Lung (tissue), 12 donors: ENCODE measurements around the gene TBC1D8. TPM values are rescaled to one million over a fixed set of nuclear protein-coding genes. Genes with fewer than 3 reads are reported as not detected.

Experiments
- ATAC-seq: fragments of 200-7000 bp; cut with Tn5 transposase; one replicate; pipeline ENCODE4 v1.9.1; 2020; ENCODE audit warnings: moderate number of reproducible peaks; ENCODE audit not compliant: insufficient read depth, low FRiP score
- DNase-seq, 3 donors: peaks; one replicate each; pipeline ENCODE4 v3.0.0-alpha.2; 2013 to 2017
- H3K27ac ChIP-seq, 2 donors: one replicate each; pipeline ENCODE4 v1.5.1; 2013; ENCODE audit warnings: mild to moderate bottlenecking in 2 of 2, moderate library complexity in 2 of 2, control low read depth in 1 of 2, inconsistent platforms in 1 of 2, low read depth in 1 of 2, low read length in 1 of 2
- H3K27me3 ChIP-seq, 3 donors: one replicate each; pipeline ENCODE4 v1.5.1; 2013; ENCODE audit warnings: low read length in 2 of 3; ENCODE audit not compliant: control insufficient read depth in 3 of 3, insufficient read depth in 3 of 3
- H3K36me3 ChIP-seq, 4 donors: one replicate each; pipeline ENCODE4 v1.5.1; 2013; ENCODE audit warnings: low read length in 4 of 4, mild to moderate bottlenecking in 1 of 4, moderate library complexity in 1 of 4; ENCODE audit not compliant: control insufficient read depth in 4 of 4, insufficient read depth in 4 of 4
- H3K4me1 ChIP-seq, 5 donors: one replicate each; pipeline ENCODE4 v1.5.1; 2013; ENCODE audit warnings: low read length in 5 of 5, mild to moderate bottlenecking in 2 of 5, moderate library complexity in 1 of 5; ENCODE audit not compliant: control insufficient read depth in 5 of 5, insufficient read depth in 5 of 5
- H3K4me3 ChIP-seq: one replicate; pipeline ENCODE4 v1.5.1; 2013; ENCODE audit warnings: mild to moderate bottlenecking, control low read depth, moderate library complexity
- H3K9ac ChIP-seq, 2 donors: one replicate each; pipeline ENCODE4 v1.5.1; 2013; ENCODE audit warnings: low read length in 2 of 2, control low read depth in 1 of 2; ENCODE audit not compliant: insufficient read depth in 1 of 2
- H3K9me3 ChIP-seq, 4 donors: one replicate each; pipeline ENCODE4 v1.5.1; 2013; ENCODE audit warnings: low read length in 3 of 4, mild to moderate bottlenecking in 1 of 4, moderate library complexity in 1 of 4; ENCODE audit not compliant: control insufficient read depth in 4 of 4, insufficient read depth in 3 of 4
- CTCF ChIP-seq: IDR thresholded peaks from 2 replicates; pipeline ENCODE4 v1.5.1; 2012; ENCODE audit warnings: mild to moderate bottlenecking; ENCODE audit errors: control extremely low read depth, extremely low read depth
- WGBS, 2 donors: extraction: QIAGEN DNeasy Blood & Tissue Kit; methylation state at CpG; one replicate each; pipeline ENCODE4 v1.1.7; 2013; 5-methylcytosine and 5-hydroxymethylcytosine counted together
- polyA plus RNA-seq, 2 donors: library from polyadenylated mRNA; stranded (reverse); fragments of 200-250 nt; gene quantifications; one replicate each; pipeline ENCODE4 v1.2.1, GENCODE V29; 2013
- total RNA-seq, 2 donors: library from RNA; depleted of rRNA in 1 of 2; stranded (reverse); fragments of >200 nt in 1 of 2; gene quantifications; one replicate each; pipeline ENCODE4 v1.2.1, GENCODE V29; 2014 to 2021
- donor health status: control.
- donor health status: control.
- donor health status: Bipolar disorder and iron deficiency.
- donor health status: healthy.
- donor health status: DM: yes; HTN: yes; CAD: no.

TBC1D8 gene
- total and polyA plus RNA-seq, 4 donors, result 15.8 to 40.7 (median 29.7) TPM

DNA sequence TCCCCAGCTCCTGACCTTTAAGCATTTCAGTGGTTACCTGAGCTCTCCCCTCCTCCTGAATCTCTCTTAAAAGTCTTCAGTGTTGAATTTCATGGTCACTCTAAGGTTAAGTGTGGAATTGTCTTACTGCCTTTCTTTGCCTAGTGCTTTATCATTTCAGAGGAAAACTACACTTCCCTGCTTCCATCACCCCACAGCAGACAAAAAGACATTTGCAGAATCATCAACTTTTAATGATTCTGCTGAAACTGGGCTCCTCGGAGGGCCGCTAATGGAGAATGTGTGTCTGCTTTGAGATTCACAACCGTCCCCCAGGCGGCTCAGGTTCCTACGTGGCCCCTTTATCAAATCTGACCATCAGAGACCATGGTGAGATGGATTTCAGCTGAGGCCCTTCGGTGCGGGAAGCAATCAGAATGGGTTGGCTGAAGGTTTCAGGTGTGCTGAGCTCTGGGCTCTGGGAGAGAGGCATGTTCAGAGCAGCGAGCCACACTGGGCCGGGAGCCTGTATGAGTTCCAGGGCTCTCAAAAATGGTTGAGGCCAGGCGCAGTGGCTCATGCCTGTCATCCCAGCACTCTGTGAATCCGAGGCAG is 41.9 kb upstream of the TBC1D8 start:
- TF ChIP-seq CTCF, result no peak
- Histone ChIP-seq H3K4me3 (no peak overlapping the region), H3K36me3 (no peaks in the 10 kb centered on the region), H3K4me1 (peaks cover 0 to 3% (median 0%) of the 10 kb centered on the region in 5 donors), H3K9ac (no peak overlapping the region), H3K27ac (no peak overlapping the region), H3K9me3 (peaks cover 0 to 4% (median 0%) of the 10 kb centered on the region in 4 donors), H3K27me3 (no peaks in the 10 kb centered on the region)
- WGBS, 2 donors, result 93 to 97% methylated on average over 11 of the region's 11 CpGs
- no peak for DNase-seq
- ATAC-seq, result no peak

GRCh38 chr2:101190747-101191516 is 39.8 kb upstream of the TBC1D8 start:
- TF ChIP-seq CTCF, result no peak
- ATAC-seq (peak; percentile 53), DNase-seq (peak in 2 of 3 donors; percentile 14 to 24)
- H3K36me3 ChIP-seq, result peaks cover 0 to 2% (median 0%) of the 10 kb centered on the region in 4 donors
- H3K4me1 ChIP-seq, result peaks cover 0 to 3% (median 0%) of the 10 kb centered on the region in 5 donors
- no peak overlapping the region for H3K27ac ChIP-seq
- H3K9me3 ChIP-seq, result peaks cover 0 to 4% (median 2%) of the 10 kb centered on the region in 4 donors
- H3K9ac ChIP-seq, result peak overlapping the region in 1 of 2 donors; percentile 13
- WGBS, 2 donors, result 27 to 31% methylated on average over 9 of the region's 9 CpGs
- no peak overlapping the region for H3K4me3 ChIP-seq
- no peaks in the 10 kb centered on the region for H3K27me3 ChIP-seq

- H3K9ac ChIP-seq, result no peak overlapping the region
- DNase-seq (peak; percentile 22 to 36 (median 24)), ATAC-seq (no peak)
- H3K36me3 ChIP-seq, result peaks cover 0 to 2% (median 0%) of the 10 kb centered on the region in 4 donors
- no peak for TF ChIP-seq CTCF
- peaks cover 0 to 3% (median 0%) of the 10 kb centered on the region in 5 donors for H3K4me1 ChIP-seq
- 76 to 84% methylated on average over 5 of the region's 5 CpGs for WGBS, 2 donors
- H3K27ac ChIP-seq, result no peak overlapping the region
- no peaks in the 10 kb centered on the region for H3K27me3 ChIP-seq
- no peak overlapping the region for H3K4me3 ChIP-seq
- H3K9me3 ChIP-seq, result peaks cover 0 to 4% (median 2%) of the 10 kb centered on the region in 4 donors
These were observed 37.7 kb upstream of the TBC1D8 start for GRCh38 chr2:101188683-101189405.
